ENCODE measurements around the gene MAN1C1.
A peak's percentile ranks its signal among the peaks of the same experiment; 100 is the strongest.

MAN1C1 gene

GRCh38 chr1:25700144-25700523, 83.5 kb downstream of the MAN1C1 start:
- Histone ChIP-seq H2BK120ac (ENCODE audit: low read depth, low read length) (no peak overlapping the region), H3K18ac (ENCODE audit: low read length) (no peak overlapping the region), H3K36me3 (replicated peaks in 1 of 2; ENCODE audit: control insufficient read depth in 2 of 2, insufficient read depth in 2 of 2, low read length in 2 of 2) (peaks cover 0 to 2% of the 10 kb centered on the region in 2 donors), H3K23ac (ENCODE audit: low read depth, low read length, poor library complexity) (no peak overlapping the region), H3K27ac (replicated peaks; ENCODE audit: low read length) (peak overlapping the region; percentile 0), H2AFZ (ENCODE audit: low read length) (peak overlapping the region; percentile 48), H3K79me1 (ENCODE audit: low read depth, low read length) (no peaks in the 10 kb centered on the region), H3K4me3 (ENCODE audit: low read length in 2 of 2) (no peak overlapping the region), H4K8ac (ENCODE audit: low read depth, low read length) (no peak overlapping the region), H3K4me2 (ENCODE audit: insufficient read depth, low read length, poor library complexity, severe bottlenecking) (no peak overlapping the region), H3K14ac (ENCODE audit: low read length) (no peak overlapping the region), H3K9me3 (replicated peaks in 1 of 2; ENCODE audit: control insufficient read depth in 2 of 2, insufficient read depth in 1 of 2, low read depth in 1 of 2, low read length in 2 of 2) (no peaks in the 10 kb centered on the region), H3K4ac (ENCODE audit: low read length) (no peak overlapping the region), H2BK12ac (ENCODE audit: low read length) (no peak overlapping the region), H2AK5ac (ENCODE audit: low read depth, low read length) (no peak overlapping the region), H3K4me1 (ENCODE audit: control insufficient read depth in 2 of 2, insufficient read depth in 1 of 2, low read depth in 1 of 2, low read length in 2 of 2) (peaks cover 42 to 61% of the 10 kb centered on the region in 2 donors), H3K9ac (ENCODE audit: low read depth, low read length, poor library complexity) (no peak overlapping the region), H3K27me3 (ENCODE audit: control insufficient read depth in 3 of 3, insufficient read depth in 3 of 3, low read depth in 1 of 3, low read length in 3 of 3) (no peaks in the 10 kb centered on the region), H4K91ac (ENCODE audit: low read depth, low read length, poor library complexity) (no peak overlapping the region), H2BK15ac (ENCODE audit: low read length) (no peak overlapping the region), H2BK5ac (ENCODE audit: low read length) (no peak overlapping the region)
- no CpG with 5 or more reads among the region's 3 CpGs for WGBS, 2 donors (ENCODE audit: extremely low coverage in 2 of 2, insufficient read length in 2 of 2, insufficient replicate concordance in 1 of 2)
- no peak for DNase-seq (ENCODE audit: low spot score)

DNA sequence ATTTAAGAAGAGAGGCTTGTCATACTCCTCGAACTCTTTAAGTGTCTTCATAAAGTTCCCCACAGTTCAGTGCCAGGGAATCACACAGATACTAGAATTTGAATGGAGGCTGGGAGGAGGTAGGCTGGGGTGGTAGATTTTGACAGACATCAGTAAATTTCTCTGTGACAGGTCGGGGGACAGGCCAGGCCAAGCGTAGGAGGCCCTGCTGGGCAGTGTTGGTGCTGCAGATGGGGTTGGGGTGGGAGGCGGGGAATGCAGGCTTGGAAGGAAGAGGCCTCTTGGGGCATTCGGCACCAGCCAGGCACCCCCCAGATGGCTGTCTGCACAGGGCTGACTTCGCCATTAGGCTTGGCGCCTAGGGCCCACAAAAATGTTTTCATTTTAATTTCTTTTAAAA, 84.0 kb downstream of the MAN1C1 start:
- no peak overlapping the region for H4K91ac ChIP-seq (ENCODE audit: low read depth, low read length, poor library complexity)
- H2BK120ac ChIP-seq (ENCODE audit: low read depth, low read length): no peak overlapping the region
- DNase-seq (ENCODE audit: low spot score): no peak
- H3K14ac ChIP-seq (ENCODE audit: low read length): no peak overlapping the region
- no peak overlapping the region for H3K4me3 ChIP-seq (ENCODE audit: low read length in 2 of 2)
- no peak overlapping the region for H4K8ac ChIP-seq (ENCODE audit: low read depth, low read length)
- H3K9me3 ChIP-seq (replicated peaks in 1 of 2; ENCODE audit: control insufficient read depth in 2 of 2, insufficient read depth in 1 of 2, low read depth in 1 of 2, low read length in 2 of 2): no peaks in the 10 kb centered on the region
- H3K36me3 ChIP-seq (replicated peaks in 1 of 2; ENCODE audit: control insufficient read depth in 2 of 2, insufficient read depth in 2 of 2, low read length in 2 of 2): peaks cover 0 to 2% of the 10 kb centered on the region in 2 donors
- no peak overlapping the region for H2BK12ac ChIP-seq (ENCODE audit: low read length)
- H3K79me1 ChIP-seq (ENCODE audit: low read depth, low read length): no peaks in the 10 kb centered on the region
- H3K27ac ChIP-seq (replicated peaks; ENCODE audit: low read length): peak overlapping the region; percentile 0
- H3K27me3 ChIP-seq (ENCODE audit: control insufficient read depth in 3 of 3, insufficient read depth in 3 of 3, low read depth in 1 of 3, low read length in 3 of 3): no peaks in the 10 kb centered on the region
- no peak overlapping the region for H3K4me2 ChIP-seq (ENCODE audit: insufficient read depth, low read length, poor library complexity, severe bottlenecking)
- WGBS, 2 donors (ENCODE audit: extremely low coverage in 2 of 2, insufficient read length in 2 of 2, insufficient replicate concordance in 1 of 2): no CpG with 5 or more reads among the region's 7 CpGs
- H3K4ac ChIP-seq (ENCODE audit: low read length): no peak overlapping the region
- peak overlapping the region; percentile 28 for H3K18ac ChIP-seq (ENCODE audit: low read length)
- no peak overlapping the region for H2BK5ac ChIP-seq (ENCODE audit: low read length)
- peak overlapping the region; percentile 61 for H2AK5ac ChIP-seq (ENCODE audit: low read depth, low read length)
- H2AFZ ChIP-seq (ENCODE audit: low read length): no peak overlapping the region
- H2BK15ac ChIP-seq (ENCODE audit: low read length): no peak overlapping the region
- no peak overlapping the region for H3K23ac ChIP-seq (ENCODE audit: low read depth, low read length, poor library complexity)
- peaks cover 39 to 57% of the 10 kb centered on the region in 2 donors for H3K4me1 ChIP-seq (ENCODE audit: control insufficient read depth in 2 of 2, insufficient read depth in 1 of 2, low read depth in 1 of 2, low read length in 2 of 2)
- H3K9ac ChIP-seq (ENCODE audit: low read depth, low read length, poor library complexity): no peak overlapping the region

- no peak overlapping the region for H3K27ac ChIP-seq (replicated peaks; ENCODE audit: low read length)
- WGBS, 2 donors (ENCODE audit: extremely low coverage in 2 of 2, insufficient read length in 2 of 2, insufficient replicate concordance in 1 of 2): no CpG with 5 or more reads among the region's 9 CpGs
Observed at GRCh38 chr1:25701030-25701785, 84.6 kb downstream of the MAN1C1 start.

DNA sequence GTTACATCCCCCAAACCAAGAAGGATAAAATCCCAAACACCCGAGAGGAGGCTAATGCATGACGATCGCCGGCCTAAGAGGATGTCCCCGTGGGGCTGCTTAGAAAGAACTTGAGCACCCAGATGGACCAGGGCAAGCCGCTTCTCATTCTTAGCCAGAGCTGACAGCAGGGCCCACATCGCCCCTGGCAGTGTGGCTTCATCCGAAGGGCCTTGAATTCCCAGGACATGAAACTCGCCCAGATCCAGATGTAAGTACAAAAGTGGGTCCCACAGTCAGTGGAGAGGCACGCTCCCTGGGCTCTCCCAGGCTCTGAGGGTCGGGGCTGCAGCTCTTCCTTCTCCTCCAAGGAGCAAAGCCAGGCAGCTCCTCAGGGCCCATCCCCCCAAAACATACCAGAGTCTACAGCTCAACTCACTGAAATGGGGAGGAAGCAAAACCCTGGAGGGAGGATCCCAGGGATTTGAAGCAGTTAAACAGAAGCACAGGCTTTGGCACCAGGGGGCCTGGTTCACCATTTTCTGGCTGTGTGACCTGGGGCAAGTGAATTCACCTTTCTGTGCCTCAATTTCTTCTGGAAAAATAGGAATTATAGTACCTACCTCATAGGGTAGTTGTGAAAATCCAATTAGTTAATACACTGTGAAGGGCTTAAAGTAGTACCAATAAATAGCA, 85.6 kb downstream of the MAN1C1 start:
- Histone ChIP-seq H4K8ac (ENCODE audit: low read depth, low read length) (no peak overlapping the region), H3K79me1 (ENCODE audit: low read depth, low read length) (no peaks in the 10 kb centered on the region), H3K27me3 (ENCODE audit: control insufficient read depth in 3 of 3, insufficient read depth in 3 of 3, low read depth in 1 of 3, low read length in 3 of 3) (peaks cover 0 to 1% (median 0%) of the 10 kb centered on the region in 3 experiments), H3K4me3 (ENCODE audit: low read length in 2 of 2) (no peak overlapping the region), H4K91ac (ENCODE audit: low read depth, low read length, poor library complexity) (no peak overlapping the region), H2BK15ac (ENCODE audit: low read length) (peak overlapping the region; percentile 50), H3K23ac (ENCODE audit: low read depth, low read length, poor library complexity) (no peak overlapping the region), H3K14ac (ENCODE audit: low read length) (no peak overlapping the region), H3K9me3 (replicated peaks in 1 of 2; ENCODE audit: control insufficient read depth in 2 of 2, insufficient read depth in 1 of 2, low read depth in 1 of 2, low read length in 2 of 2) (no peaks in the 10 kb centered on the region), H3K9ac (ENCODE audit: low read depth, low read length, poor library complexity) (no peak overlapping the region), H2AK5ac (ENCODE audit: low read depth, low read length) (peak overlapping the region; percentile 21), H2BK120ac (ENCODE audit: low read depth, low read length) (no peak overlapping the region), H2BK5ac (ENCODE audit: low read length) (no peak overlapping the region), H3K18ac (ENCODE audit: low read length) (peak overlapping the region; percentile 76), H3K4me2 (ENCODE audit: insufficient read depth, low read length, poor library complexity, severe bottlenecking) (no peak overlapping the region), H3K27ac (replicated peaks; ENCODE audit: low read length) (no peak overlapping the region), H3K36me3 (replicated peaks in 1 of 2; ENCODE audit: control insufficient read depth in 2 of 2, insufficient read depth in 2 of 2, low read length in 2 of 2) (peaks cover 0 to 2% of the 10 kb centered on the region in 2 donors), H3K4me1 (ENCODE audit: control insufficient read depth in 2 of 2, insufficient read depth in 1 of 2, low read depth in 1 of 2, low read length in 2 of 2) (peaks cover 39 to 50% of the 10 kb centered on the region in 2 donors), H2BK12ac (ENCODE audit: low read length) (peak overlapping the region; percentile 14), H2AFZ (ENCODE audit: low read length) (no peak overlapping the region), H3K4ac (ENCODE audit: low read length) (no peak overlapping the region)
- no peak for DNase-seq (ENCODE audit: low spot score)
- no CpG with 5 or more reads among the region's 11 CpGs for WGBS, 2 donors (ENCODE audit: extremely low coverage in 2 of 2, insufficient read length in 2 of 2, insufficient replicate concordance in 1 of 2)

More at GRCh38 chr1:25701030-25701785, 84.6 kb downstream of the MAN1C1 start:
- peak overlapping the region; percentile 26 for H3K23ac ChIP-seq (ENCODE audit: low read depth, low read length, poor library complexity)
- peaks cover 0 to 2% of the 10 kb centered on the region in 2 donors for H3K36me3 ChIP-seq (replicated peaks in 1 of 2; ENCODE audit: control insufficient read depth in 2 of 2, insufficient read depth in 2 of 2, low read length in 2 of 2)
- no peak overlapping the region for H3K4ac ChIP-seq (ENCODE audit: low read length)
- peak overlapping the region; percentile 61 for H2AK5ac ChIP-seq (ENCODE audit: low read depth, low read length)
- no peaks in the 10 kb centered on the region for H3K79me1 ChIP-seq (ENCODE audit: low read depth, low read length)
- H2AFZ ChIP-seq (ENCODE audit: low read length): no peak overlapping the region
- H3K4me3 ChIP-seq (ENCODE audit: low read length in 2 of 2): no peak overlapping the region
- peak overlapping the region; percentile 75 for H3K18ac ChIP-seq (ENCODE audit: low read length)
- DNase-seq (ENCODE audit: low spot score): no peak
- no peak overlapping the region for H4K8ac ChIP-seq (ENCODE audit: low read depth, low read length)
- H3K9ac ChIP-seq (ENCODE audit: low read depth, low read length, poor library complexity): no peak overlapping the region
- H2BK15ac ChIP-seq (ENCODE audit: low read length): peak overlapping the region; percentile 24
- H3K14ac ChIP-seq (ENCODE audit: low read length): peak overlapping the region; percentile 39
- peaks cover 34 to 51% of the 10 kb centered on the region in 2 donors for H3K4me1 ChIP-seq (ENCODE audit: control insufficient read depth in 2 of 2, insufficient read depth in 1 of 2, low read depth in 1 of 2, low read length in 2 of 2)
- H3K27me3 ChIP-seq (ENCODE audit: control insufficient read depth in 3 of 3, insufficient read depth in 3 of 3, low read depth in 1 of 3, low read length in 3 of 3): peaks cover 0 to 1% (median 0%) of the 10 kb centered on the region in 3 experiments
- no peaks in the 10 kb centered on the region for H3K9me3 ChIP-seq (replicated peaks in 1 of 2; ENCODE audit: control insufficient read depth in 2 of 2, insufficient read depth in 1 of 2, low read depth in 1 of 2, low read length in 2 of 2)
- peak overlapping the region; percentile 25 for H2BK5ac ChIP-seq (ENCODE audit: low read length)
- no peak overlapping the region for H2BK120ac ChIP-seq (ENCODE audit: low read depth, low read length)
- H4K91ac ChIP-seq (ENCODE audit: low read depth, low read length, poor library complexity): no peak overlapping the region
- peak overlapping the region; percentile 66 for H2BK12ac ChIP-seq (ENCODE audit: low read length)
- no peak overlapping the region for H3K4me2 ChIP-seq (ENCODE audit: insufficient read depth, low read length, poor library complexity, severe bottlenecking)
